Endodermal cell (in vitro differentiated cells): ENCODE measurements around the gene MCU. TPM values are rescaled to one million over a fixed set of nuclear protein-coding genes. Genes with fewer than 3 reads are reported as not detected.

ENCODE experiments used
- DNase-seq: peaks from one replicate; pipeline ENCODE4 v3.0.0-alpha.2; 2017
- H3K27ac ChIP-seq: 2 replicates; pipeline ENCODE4 v1.5.1; 2013; ENCODE audit warnings: mild to moderate bottlenecking, low read depth, low read length, moderate library complexity
- H3K27me3 ChIP-seq: 2 replicates; pipeline ENCODE4 v1.6.1; 2013; ENCODE audit warnings: mild to moderate bottlenecking, low read length, moderate library complexity; ENCODE audit not compliant: insufficient read depth, control insufficient read depth, poor library complexity, severe bottlenecking
- H3K36me3 ChIP-seq: 2 replicates; pipeline ENCODE4 v1.7.0; 2013; ENCODE audit warnings: mild to moderate bottlenecking, low read length, moderate library complexity; ENCODE audit not compliant: control insufficient read depth, insufficient read depth
- H3K4me1 ChIP-seq: one replicate; pipeline ENCODE4 v1.7.0; 2013; ENCODE audit warnings: low read length; ENCODE audit not compliant: control insufficient read depth, insufficient read depth
- H3K4me3 ChIP-seq: 2 replicates; pipeline ENCODE4 v1.5.1; 2013; ENCODE audit warnings: mild to moderate bottlenecking, low read length, moderate library complexity
- H3K9ac ChIP-seq: 2 replicates; pipeline ENCODE4 v1.6.1; 2013; ENCODE audit warnings: mild to moderate bottlenecking, low read length, moderate library complexity; ENCODE audit not compliant: poor library complexity, severe bottlenecking; ENCODE audit errors: extremely low read depth
- H3K9me3 ChIP-seq: 2 replicates; pipeline ENCODE4 v1.6.1; 2013; ENCODE audit warnings: mild to moderate bottlenecking, low read length, moderate library complexity; ENCODE audit not compliant: control insufficient read depth
- H3K27ac Mint-ChIP-seq: 2 replicates; pipeline ENCODE4 v1.8.0; 2020; ENCODE audit warnings: mixed read lengths
- H3K27me3 Mint-ChIP-seq: 2 replicates; pipeline ENCODE4 v1.8.0; 2021; ENCODE audit warnings: mild to moderate bottlenecking, mixed read lengths; ENCODE audit not compliant: insufficient read depth
- H3K36me3 Mint-ChIP-seq: 2 replicates; pipeline ENCODE4 v1.8.0; 2020; ENCODE audit warnings: low read depth, mixed read lengths
- H3K4me1 Mint-ChIP-seq: 2 replicates; pipeline ENCODE4 v1.8.0; 2020; ENCODE audit warnings: mixed read lengths
- H3K4me3 Mint-ChIP-seq: 2 replicates; pipeline ENCODE4 v1.8.0; 2020; ENCODE audit warnings: mild to moderate bottlenecking, moderate library complexity, mixed read lengths
- H3K9me3 Mint-ChIP-seq: 2 replicates; pipeline ENCODE4 v1.8.0; 2020; ENCODE audit warnings: mild to moderate bottlenecking, mixed read lengths
- WGBS, 2 experiments: methylation state at CpG; one replicate each; pipeline versions ENCODE4 v1.1.5 to v1.1.7; 2013; ENCODE audit warnings: missing lambda C conversion rate in 2 of 2, mixed read lengths in 1 of 2; ENCODE audit not compliant: insufficient coverage in 1 of 2, insufficient read length in 1 of 2; 5-methylcytosine and 5-hydroxymethylcytosine counted together
- total RNA-seq, 2 donors: library from RNA; stranded (reverse); fragmentation: NEBNext Ultra II Directional in 1 of 2; extraction: Animal tissue kit (Norgen Biotek cat#: 25700) in 1 of 2; gene quantifications; 2 replicates in 1 of 2; 3 replicates in 1 of 2; pipeline ENCODE4 v1.2.1, GENCODE V29; 2021
- TF ChIP-seq, protein P1 (sequence below): fragments of 200-600 bp; sonication (generic); conservative IDR thresholded peaks from 2 replicates; pipeline ENCODE4 v1.5.0; 2021; ENCODE audit warnings: antibody characterized with exemption, mild to moderate bottlenecking

MCU gene
- total RNA-seq, 2 donors from 2014 or later = 46.1 to 48.5 TPM

DNA sequence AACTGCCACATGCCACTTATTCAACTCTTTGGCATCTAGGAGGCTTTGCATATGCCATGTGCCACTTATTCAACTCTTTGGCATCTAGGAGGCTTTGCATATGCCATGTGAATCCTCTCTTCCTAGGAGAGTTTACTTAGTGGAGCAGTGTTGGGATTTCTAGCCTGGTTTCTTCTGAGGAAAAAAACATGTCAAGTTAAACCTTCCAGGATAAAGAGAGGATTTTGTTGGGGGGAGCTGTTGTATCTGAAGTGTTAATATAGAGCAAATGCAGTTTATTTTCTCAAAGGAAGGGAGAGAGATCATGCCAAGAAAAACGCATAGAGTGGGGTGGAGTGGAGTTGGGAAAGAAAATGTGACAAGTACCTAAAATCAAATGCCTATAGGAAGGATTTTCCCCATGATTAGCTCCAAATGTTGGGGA lies 91.5 kb downstream of the MCU start:
- no peak for DNase-seq
- Mint-ChIP-seq H3K4me1 (peaks cover 42% of the 10 kb centered on the region), H3K36me3 (peaks cover 14% of the 10 kb centered on the region), H3K4me3 (no peak overlapping the region), H3K27ac (peak overlapping the region; percentile 56), H3K9me3 (peaks cover 8% of the 10 kb centered on the region), H3K27me3 (no peaks in the 10 kb centered on the region)
- TF ChIP-seq, protein P1, sequence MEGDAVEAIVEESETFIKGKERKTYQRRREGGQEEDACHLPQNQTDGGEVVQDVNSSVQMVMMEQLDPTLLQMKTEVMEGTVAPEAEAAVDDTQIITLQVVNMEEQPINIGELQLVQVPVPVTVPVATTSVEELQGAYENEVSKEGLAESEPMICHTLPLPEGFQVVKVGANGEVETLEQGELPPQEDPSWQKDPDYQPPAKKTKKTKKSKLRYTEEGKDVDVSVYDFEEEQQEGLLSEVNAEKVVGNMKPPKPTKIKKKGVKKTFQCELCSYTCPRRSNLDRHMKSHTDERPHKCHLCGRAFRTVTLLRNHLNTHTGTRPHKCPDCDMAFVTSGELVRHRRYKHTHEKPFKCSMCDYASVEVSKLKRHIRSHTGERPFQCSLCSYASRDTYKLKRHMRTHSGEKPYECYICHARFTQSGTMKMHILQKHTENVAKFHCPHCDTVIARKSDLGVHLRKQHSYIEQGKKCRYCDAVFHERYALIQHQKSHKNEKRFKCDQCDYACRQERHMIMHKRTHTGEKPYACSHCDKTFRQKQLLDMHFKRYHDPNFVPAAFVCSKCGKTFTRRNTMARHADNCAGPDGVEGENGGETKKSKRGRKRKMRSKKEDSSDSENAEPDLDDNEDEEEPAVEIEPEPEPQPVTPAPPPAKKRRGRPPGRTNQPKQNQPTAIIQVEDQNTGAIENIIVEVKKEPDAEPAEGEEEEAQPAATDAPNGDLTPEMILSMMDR = no peak
- H3K4me1 ChIP-seq = peaks cover 21% of the 10 kb centered on the region
- H3K27ac ChIP-seq = no peak overlapping the region
- WGBS, 2 experiments = 47 to 56% methylated on average over 1 of the region's 1 CpG
- no peaks in the 10 kb centered on the region for H3K36me3 ChIP-seq
- H3K9me3 ChIP-seq = peaks cover 4% of the 10 kb centered on the region
- no peak overlapping the region for H3K4me3 ChIP-seq
- no peak overlapping the region for H3K9ac ChIP-seq
- H3K27me3 ChIP-seq = no peaks in the 10 kb centered on the region

DNA sequence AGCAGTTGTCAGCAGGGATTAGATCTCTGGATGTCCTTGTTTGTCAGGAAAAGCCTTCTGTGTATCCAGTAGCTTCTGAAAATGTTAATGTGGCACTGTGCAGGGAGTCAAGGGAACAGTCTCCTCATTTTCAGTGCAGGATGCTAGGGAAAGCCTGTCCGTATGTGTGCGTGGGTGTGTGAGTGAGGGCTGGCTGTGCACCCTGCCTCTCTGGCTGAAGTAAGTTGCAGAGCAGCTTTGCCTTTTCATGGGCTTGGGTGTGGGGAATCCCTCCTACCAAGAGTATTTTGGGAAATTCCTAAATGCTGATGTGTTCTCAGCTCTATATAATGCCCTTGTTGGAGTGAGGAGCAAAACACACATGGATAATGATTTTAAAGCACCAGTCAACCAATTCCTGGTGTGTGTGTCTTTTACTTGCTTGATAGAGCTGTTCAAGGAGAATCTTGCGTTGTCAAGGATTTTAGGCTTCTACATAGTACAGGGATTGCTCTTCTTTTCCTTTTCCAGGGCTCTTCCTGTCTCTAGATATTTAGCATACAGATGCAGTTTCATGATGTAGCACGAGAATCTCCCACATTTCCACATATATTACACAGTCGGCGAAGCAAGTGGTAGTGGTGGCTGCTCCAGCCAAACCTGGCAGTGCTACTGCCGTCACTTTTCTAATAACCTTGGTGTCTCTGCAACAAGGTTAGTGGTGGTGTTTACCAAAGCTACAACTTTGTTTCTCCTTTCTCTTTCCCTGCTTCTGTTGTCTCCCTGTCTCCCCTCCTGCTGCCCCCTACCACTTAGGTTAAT lies 92.8 kb downstream of the MCU start:
- Histone ChIP-seq H3K9ac (no peak overlapping the region), H3K9me3 (no peaks in the 10 kb centered on the region), H3K4me3 (peak overlapping the region; percentile 41), H3K27me3 (no peaks in the 10 kb centered on the region), H3K4me1 (peaks cover 21% of the 10 kb centered on the region), H3K36me3 (no peaks in the 10 kb centered on the region), H3K27ac (peak overlapping the region; percentile 50)
- Mint-ChIP-seq H3K36me3 (peaks cover 7% of the 10 kb centered on the region), H3K4me1 (peaks cover 48% of the 10 kb centered on the region), H3K4me3 (peak overlapping the region; percentile 25), H3K27me3 (no peaks in the 10 kb centered on the region), H3K9me3 (peaks cover under 1% of the 10 kb centered on the region), H3K27ac (peak overlapping the region; percentile 56)
- TF ChIP-seq, protein P1 = peak; percentile 44
- DNase-seq = peak; percentile 80
- 58 to 60% methylated on average over 1 to 7 of the region's 7 CpGs for WGBS, 2 experiments

DNA sequence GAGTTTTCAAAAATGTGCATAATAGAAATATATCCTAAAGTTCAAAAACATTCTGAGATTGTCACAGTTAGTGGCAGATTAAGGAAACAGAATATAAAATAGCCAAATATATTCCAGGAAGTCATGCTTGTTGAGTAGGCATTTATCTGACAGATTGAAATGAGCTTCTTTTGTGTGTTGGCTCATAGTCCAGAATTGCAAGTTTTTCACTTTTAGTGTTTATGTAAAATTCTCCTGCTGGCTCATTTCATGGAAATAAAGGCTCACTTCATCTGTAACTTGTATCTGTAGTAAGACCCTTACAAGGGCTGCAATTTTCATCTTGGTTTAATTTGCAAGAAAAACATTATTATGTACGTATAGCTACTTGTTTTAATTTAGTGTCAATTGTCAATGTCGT lies 93.5 kb downstream of the MCU start:
- Histone ChIP-seq H3K27ac (no peak overlapping the region), H3K9ac (no peak overlapping the region), H3K27me3 (no peaks in the 10 kb centered on the region), H3K36me3 (no peaks in the 10 kb centered on the region), H3K4me3 (peak overlapping the region; percentile 41), H3K9me3 (no peaks in the 10 kb centered on the region), H3K4me1 (peaks cover 21% of the 10 kb centered on the region)
- Mint-ChIP-seq H3K4me1 (peaks cover 48% of the 10 kb centered on the region), H3K27ac (peak overlapping the region; percentile 56), H3K9me3 (no peaks in the 10 kb centered on the region), H3K27me3 (no peaks in the 10 kb centered on the region), H3K4me3 (no peak overlapping the region), H3K36me3 (peaks cover 3% of the 10 kb centered on the region)
- TF ChIP-seq, protein P1 = no peak
- 97 to 100% methylated on average over 2 of the region's 2 CpGs for WGBS, 2 experiments
- DNase-seq = no peak
